GM12878 (cell line): Measurements from ENCODE around the gene RPL35A.

Source experiments
- FOXK2 ChIP-seq: fragments of 450-650 bp; IDR thresholded peaks from 2 replicates; pipeline ENCODE4 v1.6.1; 2017; ENCODE audit warnings: mild to moderate bottlenecking, moderate library complexity
- MEF2B ChIP-seq: fragments of 450-650 bp; IDR thresholded peaks from 2 replicates; pipeline ENCODE4 v1.6.1; 2018; ENCODE audit warnings: mild to moderate bottlenecking, moderate library complexity; ENCODE audit not compliant: partially characterized antibody, poor library complexity, severe bottlenecking
- NFIC ChIP-seq: IDR thresholded peaks from 2 replicates; pipeline ENCODE4 v1.6.1; 2012; ENCODE audit warnings: low read depth, mild to moderate bottlenecking, inconsistent platforms, low read length, moderate library complexity
- POLR2A ChIP-seq: IDR thresholded peaks from 2 replicates; pipeline ENCODE4 v1.6.1; 2011; ENCODE audit warnings: low read depth, mild to moderate bottlenecking, low read length
- SMC3 ChIP-seq: IDR thresholded peaks from 2 replicates; pipeline ENCODE4 v1.6.1; 2011; ENCODE audit warnings: low read length, improper control_type of control experiment, borderline replicate concordance
- SREBF2 ChIP-seq: IDR thresholded peaks from 2 replicates; pipeline ENCODE4 v1.6.1; 2012; ENCODE audit warnings: mild to moderate bottlenecking, low read length
- TCF3 ChIP-seq: IDR thresholded peaks from 2 replicates; pipeline ENCODE4 v1.6.1; 2012; ENCODE audit warnings: low read depth, mild to moderate bottlenecking, low read length, borderline replicate concordance; ENCODE audit not compliant: insufficient read depth
- TF ChIP-seq, protein P1 (sequence below), 3 experiments: IDR thresholded peaks in 2 of 3; conservative IDR thresholded peaks in 1 of 3; 2 replicates each; pipeline ENCODE4 v1.5.1; 2011; ENCODE audit warnings: low read depth in 3 of 3, low read length in 3 of 3, mild to moderate bottlenecking in 3 of 3, control low read depth in 2 of 3, moderate library complexity in 2 of 3, inconsistent platforms in 1 of 3, mixed read lengths in 1 of 3; ENCODE audit not compliant: control insufficient read depth in 2 of 3, insufficient read depth in 1 of 3; ENCODE audit errors: extremely low read depth in 1 of 3
- TF ChIP-seq, protein P2 (sequence below): IDR thresholded peaks from 2 replicates; pipeline ENCODE4 v1.6.1; 2012; ENCODE audit warnings: low read depth, low read length, improper control_type of control experiment
- TF ChIP-seq, protein P3 (sequence below): IDR thresholded peaks from 2 replicates; pipeline ENCODE4 v1.6.1; 2012; ENCODE audit warnings: mild to moderate bottlenecking, low read depth, low read length

DNA sequence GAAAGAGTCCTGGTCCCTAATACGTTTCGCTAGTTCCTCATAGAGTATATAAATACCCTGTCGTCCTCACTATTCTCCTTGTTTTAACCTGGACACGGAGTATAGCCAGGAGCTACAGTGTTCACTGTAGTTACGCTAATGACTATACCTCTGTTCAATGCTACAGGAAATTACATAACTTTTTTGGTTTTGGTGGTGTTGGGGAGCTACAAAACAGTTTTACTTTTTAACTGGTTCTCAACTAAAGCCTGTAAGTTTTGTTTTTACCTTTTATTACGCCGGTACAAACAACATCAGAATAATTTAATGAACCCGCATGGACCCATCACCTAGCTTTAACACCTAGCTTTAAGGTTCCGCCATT lies 11.6 kb downstream of the RPL35A start:
- TF ChIP-seq MEF2B (no peak), NFIC (no peak), TCF3 (no peak), POLR2A (no peak), SREBF2 (no peak), SMC3 (no peak), FOXK2 (no peak)
- TF ChIP-seq, protein P1, sequence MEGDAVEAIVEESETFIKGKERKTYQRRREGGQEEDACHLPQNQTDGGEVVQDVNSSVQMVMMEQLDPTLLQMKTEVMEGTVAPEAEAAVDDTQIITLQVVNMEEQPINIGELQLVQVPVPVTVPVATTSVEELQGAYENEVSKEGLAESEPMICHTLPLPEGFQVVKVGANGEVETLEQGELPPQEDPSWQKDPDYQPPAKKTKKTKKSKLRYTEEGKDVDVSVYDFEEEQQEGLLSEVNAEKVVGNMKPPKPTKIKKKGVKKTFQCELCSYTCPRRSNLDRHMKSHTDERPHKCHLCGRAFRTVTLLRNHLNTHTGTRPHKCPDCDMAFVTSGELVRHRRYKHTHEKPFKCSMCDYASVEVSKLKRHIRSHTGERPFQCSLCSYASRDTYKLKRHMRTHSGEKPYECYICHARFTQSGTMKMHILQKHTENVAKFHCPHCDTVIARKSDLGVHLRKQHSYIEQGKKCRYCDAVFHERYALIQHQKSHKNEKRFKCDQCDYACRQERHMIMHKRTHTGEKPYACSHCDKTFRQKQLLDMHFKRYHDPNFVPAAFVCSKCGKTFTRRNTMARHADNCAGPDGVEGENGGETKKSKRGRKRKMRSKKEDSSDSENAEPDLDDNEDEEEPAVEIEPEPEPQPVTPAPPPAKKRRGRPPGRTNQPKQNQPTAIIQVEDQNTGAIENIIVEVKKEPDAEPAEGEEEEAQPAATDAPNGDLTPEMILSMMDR (IDR thresholded peaks at IDR 0.05 in 2 of 3, conservative IDR thresholded peaks at IDR 0.05 in 1 of 3; ENCODE audit: control insufficient read depth in 2 of 3, extremely low read depth in 1 of 3, insufficient read depth in 1 of 3, low read depth in 3 of 3, low read length in 3 of 3), result no peak
- TF ChIP-seq, protein P2, sequence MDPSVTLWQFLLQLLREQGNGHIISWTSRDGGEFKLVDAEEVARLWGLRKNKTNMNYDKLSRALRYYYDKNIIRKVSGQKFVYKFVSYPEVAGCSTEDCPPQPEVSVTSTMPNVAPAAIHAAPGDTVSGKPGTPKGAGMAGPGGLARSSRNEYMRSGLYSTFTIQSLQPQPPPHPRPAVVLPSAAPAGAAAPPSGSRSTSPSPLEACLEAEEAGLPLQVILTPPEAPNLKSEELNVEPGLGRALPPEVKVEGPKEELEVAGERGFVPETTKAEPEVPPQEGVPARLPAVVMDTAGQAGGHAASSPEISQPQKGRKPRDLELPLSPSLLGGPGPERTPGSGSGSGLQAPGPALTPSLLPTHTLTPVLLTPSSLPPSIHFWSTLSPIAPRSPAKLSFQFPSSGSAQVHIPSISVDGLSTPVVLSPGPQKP, result no peak
- TF ChIP-seq, protein P3, sequence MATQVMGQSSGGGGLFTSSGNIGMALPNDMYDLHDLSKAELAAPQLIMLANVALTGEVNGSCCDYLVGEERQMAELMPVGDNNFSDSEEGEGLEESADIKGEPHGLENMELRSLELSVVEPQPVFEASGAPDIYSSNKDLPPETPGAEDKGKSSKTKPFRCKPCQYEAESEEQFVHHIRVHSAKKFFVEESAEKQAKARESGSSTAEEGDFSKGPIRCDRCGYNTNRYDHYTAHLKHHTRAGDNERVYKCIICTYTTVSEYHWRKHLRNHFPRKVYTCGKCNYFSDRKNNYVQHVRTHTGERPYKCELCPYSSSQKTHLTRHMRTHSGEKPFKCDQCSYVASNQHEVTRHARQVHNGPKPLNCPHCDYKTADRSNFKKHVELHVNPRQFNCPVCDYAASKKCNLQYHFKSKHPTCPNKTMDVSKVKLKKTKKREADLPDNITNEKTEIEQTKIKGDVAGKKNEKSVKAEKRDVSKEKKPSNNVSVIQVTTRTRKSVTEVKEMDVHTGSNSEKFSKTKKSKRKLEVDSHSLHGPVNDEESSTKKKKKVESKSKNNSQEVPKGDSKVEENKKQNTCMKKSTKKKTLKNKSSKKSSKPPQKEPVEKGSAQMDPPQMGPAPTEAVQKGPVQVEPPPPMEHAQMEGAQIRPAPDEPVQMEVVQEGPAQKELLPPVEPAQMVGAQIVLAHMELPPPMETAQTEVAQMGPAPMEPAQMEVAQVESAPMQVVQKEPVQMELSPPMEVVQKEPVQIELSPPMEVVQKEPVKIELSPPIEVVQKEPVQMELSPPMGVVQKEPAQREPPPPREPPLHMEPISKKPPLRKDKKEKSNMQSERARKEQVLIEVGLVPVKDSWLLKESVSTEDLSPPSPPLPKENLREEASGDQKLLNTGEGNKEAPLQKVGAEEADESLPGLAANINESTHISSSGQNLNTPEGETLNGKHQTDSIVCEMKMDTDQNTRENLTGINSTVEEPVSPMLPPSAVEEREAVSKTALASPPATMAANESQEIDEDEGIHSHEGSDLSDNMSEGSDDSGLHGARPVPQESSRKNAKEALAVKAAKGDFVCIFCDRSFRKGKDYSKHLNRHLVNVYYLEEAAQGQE, result no peak
